Ishikawa (cell line): ENCODE results near the gene ATL3.

Experiments
- CEBPB ChIP-seq: IDR thresholded peaks from 2 replicates; pipeline ENCODE4 v1.6.1; 2012
- CREB1 ChIP-seq: IDR thresholded peaks from 2 replicates; pipeline ENCODE4 v1.6.1; 2012; ENCODE audit warnings: low read depth
- EGR1 ChIP-seq: IDR thresholded peaks from 2 replicates; pipeline ENCODE4 v1.6.1; 2012
- EP300 ChIP-seq: IDR thresholded peaks from 2 replicates; pipeline ENCODE4 v1.6.1; 2012; ENCODE audit warnings: borderline replicate concordance
- FOXM1 ChIP-seq: IDR thresholded peaks from 2 replicates; pipeline ENCODE4 v1.6.1; 2012; ENCODE audit warnings: low read depth, borderline replicate concordance
- NFIC ChIP-seq: IDR thresholded peaks from 2 replicates; pipeline ENCODE4 v1.6.1; 2012
- RAD21 ChIP-seq: IDR thresholded peaks from 2 replicates; pipeline ENCODE4 v1.6.1; 2012; ENCODE audit warnings: low read depth
- TAF1 ChIP-seq: IDR thresholded peaks from 2 replicates; pipeline ENCODE4 v1.6.1; 2012; ENCODE audit warnings: low read depth, mild to moderate bottlenecking
- TCF12 ChIP-seq: IDR thresholded peaks from 2 replicates; pipeline ENCODE4 v1.6.1; 2012; ENCODE audit warnings: low read depth
- TEAD4 ChIP-seq: IDR thresholded peaks from 2 replicates; pipeline ENCODE4 v1.6.1; 2012
- YY1 ChIP-seq: IDR thresholded peaks from 2 replicates; pipeline ENCODE4 v1.6.1; 2012; ENCODE audit warnings: low read depth
- ZBTB7A ChIP-seq: IDR thresholded peaks from 2 replicates; pipeline ENCODE4 v1.6.1; 2012; ENCODE audit warnings: low read depth
- TF ChIP-seq, protein P1 (sequence below): IDR thresholded peaks from 2 replicates; pipeline ENCODE4 v1.6.1; 2012
- TF ChIP-seq, protein P2 (sequence below): IDR thresholded peaks from 2 replicates; pipeline ENCODE4 v1.6.1; 2012
- TF ChIP-seq, protein P3 (sequence below): IDR thresholded peaks from 2 replicates; pipeline ENCODE4 v1.6.1; 2012; ENCODE audit warnings: low read depth, mild to moderate bottlenecking

The ATL3 gene

GRCh38 chr11:63670433-63671321 lies 499 bp downstream of the ATL3 start:
- TF ChIP-seq EP300 (no peak; the same call in 1 of the 2 replicates), TCF12 (no peak), CREB1 (no peak), CEBPB (0 out of 2 replicates have a peak, but pooled peaks have one; percentile 41), ZBTB7A (peak; percentile 83), EGR1 (no peak), RAD21 (peak; percentile 56; the same call in 1 of the 2 replicates)
- TF ChIP-seq, protein P1, sequence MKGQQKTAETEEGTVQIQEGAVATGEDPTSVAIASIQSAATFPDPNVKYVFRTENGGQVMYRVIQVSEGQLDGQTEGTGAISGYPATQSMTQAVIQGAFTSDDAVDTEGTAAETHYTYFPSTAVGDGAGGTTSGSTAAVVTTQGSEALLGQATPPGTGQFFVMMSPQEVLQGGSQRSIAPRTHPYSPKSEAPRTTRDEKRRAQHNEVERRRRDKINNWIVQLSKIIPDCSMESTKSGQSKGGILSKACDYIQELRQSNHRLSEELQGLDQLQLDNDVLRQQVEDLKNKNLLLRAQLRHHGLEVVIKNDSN, result no peak
- TF ChIP-seq, protein P2, sequence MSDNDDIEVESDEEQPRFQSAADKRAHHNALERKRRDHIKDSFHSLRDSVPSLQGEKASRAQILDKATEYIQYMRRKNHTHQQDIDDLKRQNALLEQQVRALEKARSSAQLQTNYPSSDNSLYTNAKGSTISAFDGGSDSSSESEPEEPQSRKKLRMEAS, result peak; percentile 32; the same call in 1 of the 2 replicates

- TF ChIP-seq YY1 (no peak), TCF12 (no peak), EGR1 (no peak), RAD21 (no peak), CREB1 (no peak), TAF1 (no peak), ZBTB7A (no peak)
- TF ChIP-seq, protein P3, sequence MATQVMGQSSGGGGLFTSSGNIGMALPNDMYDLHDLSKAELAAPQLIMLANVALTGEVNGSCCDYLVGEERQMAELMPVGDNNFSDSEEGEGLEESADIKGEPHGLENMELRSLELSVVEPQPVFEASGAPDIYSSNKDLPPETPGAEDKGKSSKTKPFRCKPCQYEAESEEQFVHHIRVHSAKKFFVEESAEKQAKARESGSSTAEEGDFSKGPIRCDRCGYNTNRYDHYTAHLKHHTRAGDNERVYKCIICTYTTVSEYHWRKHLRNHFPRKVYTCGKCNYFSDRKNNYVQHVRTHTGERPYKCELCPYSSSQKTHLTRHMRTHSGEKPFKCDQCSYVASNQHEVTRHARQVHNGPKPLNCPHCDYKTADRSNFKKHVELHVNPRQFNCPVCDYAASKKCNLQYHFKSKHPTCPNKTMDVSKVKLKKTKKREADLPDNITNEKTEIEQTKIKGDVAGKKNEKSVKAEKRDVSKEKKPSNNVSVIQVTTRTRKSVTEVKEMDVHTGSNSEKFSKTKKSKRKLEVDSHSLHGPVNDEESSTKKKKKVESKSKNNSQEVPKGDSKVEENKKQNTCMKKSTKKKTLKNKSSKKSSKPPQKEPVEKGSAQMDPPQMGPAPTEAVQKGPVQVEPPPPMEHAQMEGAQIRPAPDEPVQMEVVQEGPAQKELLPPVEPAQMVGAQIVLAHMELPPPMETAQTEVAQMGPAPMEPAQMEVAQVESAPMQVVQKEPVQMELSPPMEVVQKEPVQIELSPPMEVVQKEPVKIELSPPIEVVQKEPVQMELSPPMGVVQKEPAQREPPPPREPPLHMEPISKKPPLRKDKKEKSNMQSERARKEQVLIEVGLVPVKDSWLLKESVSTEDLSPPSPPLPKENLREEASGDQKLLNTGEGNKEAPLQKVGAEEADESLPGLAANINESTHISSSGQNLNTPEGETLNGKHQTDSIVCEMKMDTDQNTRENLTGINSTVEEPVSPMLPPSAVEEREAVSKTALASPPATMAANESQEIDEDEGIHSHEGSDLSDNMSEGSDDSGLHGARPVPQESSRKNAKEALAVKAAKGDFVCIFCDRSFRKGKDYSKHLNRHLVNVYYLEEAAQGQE, result no peak
These were observed 1.1 kb downstream of the ATL3 start for GRCh38 chr11:63670096-63670432.

- TF ChIP-seq NFIC (no peak), ZBTB7A (no peak), FOXM1 (no peak), TEAD4 (no peak), CREB1 (no peak), TCF12 (no peak), RAD21 (no peak), EGR1 (no peak), CEBPB (no peak), TAF1 (no peak), YY1 (no peak), EP300 (no peak)
- TF ChIP-seq, protein P2, result no peak
- TF ChIP-seq, protein P3, result no peak
- TF ChIP-seq, protein P1, result no peak
These were observed 3.0 kb downstream of the ATL3 start for GRCh38 chr11:63667995-63668795.

DNA sequence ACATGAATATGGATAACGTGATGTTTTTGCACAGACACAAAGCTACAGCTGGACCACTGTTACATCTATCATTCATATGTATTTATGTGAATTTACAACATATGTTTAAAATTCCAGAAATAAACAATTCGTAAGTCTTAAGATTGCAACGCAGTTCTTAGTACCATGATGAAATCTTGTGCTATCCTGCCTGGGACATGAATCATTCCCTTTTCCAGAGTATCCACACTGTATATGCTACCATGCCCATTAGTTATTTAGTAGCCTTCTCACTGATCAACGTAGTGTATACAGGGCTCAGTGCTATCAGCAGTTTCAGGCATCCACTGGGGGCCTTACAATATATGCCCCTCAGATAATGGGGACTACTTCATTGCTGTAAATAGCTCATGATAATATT lies 4.3 kb downstream of the ATL3 start:
- TF ChIP-seq TAF1, result no peak
- no peak for TF ChIP-seq TEAD4
- TF ChIP-seq FOXM1, result no peak
- no peak for TF ChIP-seq ZBTB7A
- TF ChIP-seq, protein P3, result no peak
- no peak for TF ChIP-seq RAD21
- TF ChIP-seq, protein P1, result no peak
- TF ChIP-seq EP300, result no peak
- TF ChIP-seq, protein P2, result no peak
- TF ChIP-seq CEBPB, result no peak
- TF ChIP-seq YY1, result no peak
